Stimulated activated CD4-positive, alpha-beta T cell treated with anti-CD3 and anti-CD28 coated beads, TNF-alpha, amount 100 ng/mL, for 48 hours (primary cell): Measurements from ENCODE around the gene ARSJ.
"Not testable (repeated sequence)": the region's sequence is repeated elsewhere in the genome, so short reads cannot be mapped to it uniquely, and the experiment has no call there.

Experiments
- DNase-seq, 3 donors: peaks; one replicate each; pipeline ENCODE4 v3.0.0-alpha.2; 2020; ENCODE audit warnings: low read depth in 3 of 3

The ARSJ gene

DNA sequence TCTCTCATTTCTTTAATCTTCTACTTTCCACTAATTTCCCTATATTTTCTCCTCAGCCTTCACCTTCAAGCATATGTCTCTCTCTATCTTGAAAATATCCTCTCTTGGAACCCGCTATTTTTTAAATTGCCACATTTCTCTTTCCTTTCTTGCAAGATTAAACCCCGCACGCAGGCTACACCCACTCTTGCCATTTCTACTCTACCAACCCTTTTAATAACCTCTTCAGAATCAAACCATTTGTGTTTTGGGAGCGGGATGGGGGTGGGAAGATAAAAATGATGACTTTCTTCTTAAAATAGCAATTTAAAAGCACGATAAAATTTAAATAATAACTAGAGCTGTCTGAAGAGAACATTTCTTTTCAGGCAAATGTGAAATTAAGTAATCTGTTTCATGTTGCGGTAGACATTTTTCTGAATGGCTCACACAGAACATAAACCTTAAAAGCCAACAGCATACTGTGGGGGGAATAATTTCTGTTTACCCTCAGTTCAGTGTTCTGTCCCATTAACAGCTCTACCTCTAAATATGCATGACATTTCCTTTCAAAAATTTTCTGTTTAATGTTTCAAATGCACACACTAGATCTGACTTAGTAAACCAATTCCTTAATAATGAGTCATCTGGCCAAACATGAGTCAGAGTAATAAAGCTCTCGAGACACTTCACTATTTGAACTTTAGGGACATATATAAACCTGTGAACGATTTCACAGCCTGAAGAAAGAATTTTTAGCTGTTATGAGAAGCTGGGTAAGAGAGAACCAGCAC is 20.5 kb downstream of the ARSJ start:
- DNase-seq: no peak

DNA sequence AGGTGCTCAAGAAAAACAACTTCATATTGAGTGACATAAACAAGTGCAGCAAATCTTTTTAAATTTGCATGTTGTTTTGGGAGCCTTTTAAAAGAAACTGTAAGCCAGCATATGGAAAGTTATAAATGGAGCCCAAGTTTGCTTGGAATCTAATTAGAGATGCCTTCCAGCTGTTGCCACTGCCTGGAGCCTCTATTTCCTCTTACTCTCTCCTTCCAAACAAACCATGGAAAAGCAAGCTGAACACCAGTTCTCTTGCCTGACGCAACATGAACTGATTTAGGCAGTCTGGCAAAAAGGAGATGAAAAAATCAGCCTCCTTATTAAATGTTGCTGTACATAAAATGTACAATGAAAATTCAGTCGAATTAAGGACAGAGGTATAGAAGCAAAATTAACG is 21.5 kb downstream of the ARSJ start:
- DNase-seq: no peak

DNA sequence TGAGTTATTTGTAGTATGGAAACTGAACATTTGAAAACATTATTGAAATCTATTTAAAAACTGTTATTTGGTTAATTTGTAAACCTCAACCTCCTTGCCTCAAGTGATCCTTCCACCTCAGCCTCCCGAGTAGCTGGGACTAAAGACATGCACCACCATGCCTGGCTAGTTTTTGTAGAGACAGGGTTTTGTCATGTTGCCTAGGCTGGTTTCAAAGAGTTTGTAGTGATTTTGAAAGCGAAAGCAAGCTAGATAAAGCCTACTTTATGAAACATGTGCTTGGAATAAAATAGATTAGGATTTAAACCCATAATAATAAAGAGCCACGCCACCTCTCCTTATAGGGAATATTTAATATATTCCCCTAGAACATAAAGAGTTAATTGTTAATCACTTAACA is 23.5 kb downstream of the ARSJ start:
- DNase-seq: no peak

- DNase-seq: no peak
Observed at GRCh38 chr4:113955411-113955810, 24.0 kb downstream of the ARSJ start.

DNA sequence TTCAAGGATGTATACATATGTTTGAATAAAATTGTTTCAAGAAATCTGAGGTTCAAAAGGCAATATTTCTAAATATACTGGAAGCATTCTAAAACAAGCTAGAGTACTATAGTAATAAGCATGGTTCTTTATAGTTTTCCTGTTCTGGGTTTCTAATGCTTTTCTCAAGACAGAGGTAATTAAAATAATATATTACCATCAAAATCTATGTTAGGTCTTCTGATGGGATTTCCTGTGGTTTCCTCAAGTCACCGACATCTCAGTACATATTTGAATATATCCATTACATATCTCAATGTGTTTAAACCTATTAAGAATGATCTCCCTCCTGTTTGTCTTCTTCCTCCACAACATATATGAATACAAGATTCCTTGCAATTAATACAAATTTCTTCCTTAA is 25.6 kb downstream of the ARSJ start:
- no peak for DNase-seq

DNA sequence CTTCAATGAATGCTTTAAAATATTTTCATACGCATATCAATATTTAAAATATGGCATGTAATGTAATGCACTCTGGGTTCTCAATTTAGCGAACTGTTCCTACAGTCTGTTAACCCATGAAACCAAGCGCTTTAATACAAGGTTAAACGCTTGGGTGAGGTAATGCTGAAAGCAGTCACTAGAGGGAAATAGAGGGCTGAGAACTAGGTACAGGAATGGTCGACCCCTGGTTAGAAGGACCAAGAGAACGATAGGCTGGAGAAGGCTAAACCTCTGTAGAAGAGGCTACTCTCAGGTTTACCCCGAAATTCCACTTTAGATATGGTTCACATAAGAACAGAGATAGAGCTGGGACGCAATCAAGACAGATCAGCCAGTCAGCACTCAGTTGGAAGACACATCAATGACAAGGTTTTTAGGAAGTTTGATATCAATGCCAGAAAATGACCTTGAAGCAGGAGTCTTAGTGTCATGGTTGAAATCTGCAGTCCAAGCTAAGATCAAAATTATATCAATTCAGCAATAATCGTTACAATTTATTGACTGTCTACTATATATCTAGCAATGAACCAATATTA is 26.9 kb downstream of the ARSJ start:
- peak in 1 of 3 donors; percentile 14 for DNase-seq

- no peak for DNase-seq
Observed at GRCh38 chr4:113951263-113951662, 28.2 kb downstream of the ARSJ start.

GRCh38 chr4:113950207-113950606 is 29.2 kb downstream of the ARSJ start:
- DNase-seq: no peak

GRCh38 chr4:113947484-113947883 is 32.0 kb downstream of the ARSJ start:
- no peak for DNase-seq

- no peak for DNase-seq
Observed at GRCh38 chr4:113945906-113946305, 33.5 kb downstream of the ARSJ start.

DNA sequence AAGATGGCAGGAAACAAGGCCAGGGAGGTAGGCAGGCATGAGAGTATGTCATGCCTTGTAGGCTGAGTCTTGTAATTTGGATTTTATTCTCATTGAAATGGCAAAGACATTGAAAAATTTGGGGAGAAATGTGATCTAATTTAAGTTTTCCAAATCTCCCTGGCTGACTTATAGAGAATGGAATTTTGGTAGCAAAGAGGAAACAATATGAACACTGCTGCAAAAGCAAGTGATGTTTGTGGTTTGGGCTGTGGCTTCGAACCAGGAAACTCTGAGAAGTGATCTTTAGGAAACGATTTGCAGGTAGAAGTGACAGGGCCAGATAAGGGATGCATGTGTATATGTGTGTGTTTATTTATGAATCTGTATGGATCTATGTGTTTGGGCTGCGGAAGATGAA is 35.6 kb downstream of the ARSJ start:
- DNase-seq: no peak

DNA sequence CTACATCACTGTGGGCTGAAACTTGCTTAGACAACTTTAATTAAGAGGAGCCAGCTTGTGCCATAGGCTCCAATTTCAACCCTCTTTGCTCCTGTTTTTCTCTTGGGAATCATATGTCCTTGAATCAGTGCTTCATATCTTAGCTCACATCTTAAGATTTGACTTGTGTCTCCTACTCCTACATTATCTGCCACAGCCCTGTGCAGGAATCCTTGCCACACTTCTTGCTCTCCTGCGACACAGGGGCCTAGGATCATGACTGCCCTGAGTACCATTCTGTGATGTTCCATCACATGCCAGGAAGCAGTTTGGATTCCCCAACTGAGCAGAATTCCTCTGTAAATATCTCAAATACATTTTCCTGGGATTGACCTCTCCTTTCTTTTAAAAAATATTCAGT is 36.4 kb downstream of the ARSJ start:
- DNase-seq: no peak

- no peak for DNase-seq
Observed at GRCh38 chr4:113941836-113942235, 37.6 kb downstream of the ARSJ start.

- not testable (repeated sequence) for DNase-seq
Observed at GRCh38 chr4:113940103-113940502, 39.3 kb downstream of the ARSJ start.

GRCh38 chr4:113935190-113935589 is 44.3 kb downstream of the ARSJ start:
- no peak for DNase-seq

DNA sequence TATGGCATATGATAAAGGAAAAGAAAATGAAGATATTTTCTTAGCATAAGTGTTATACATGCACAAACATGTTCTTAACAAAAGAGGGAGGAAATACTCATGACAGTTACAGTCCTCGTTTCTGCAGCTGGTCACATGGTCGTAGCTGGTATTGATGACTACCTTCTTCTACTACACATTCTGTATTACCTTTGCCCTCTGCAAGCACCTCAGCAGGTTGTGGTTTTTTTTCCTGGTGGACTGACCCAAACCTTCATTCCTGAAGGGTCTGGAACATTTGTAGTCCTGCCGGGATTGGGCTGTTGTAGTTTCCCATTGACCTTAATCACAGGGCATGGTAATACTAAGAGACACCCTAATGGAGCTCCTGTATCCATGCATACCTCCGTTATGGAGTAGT is 54.7 kb downstream of the ARSJ start:
- DNase-seq: not testable (repeated sequence)

- no peak for DNase-seq
Observed at GRCh38 chr4:113921089-113921794, 58.2 kb downstream of the ARSJ start.

DNA sequence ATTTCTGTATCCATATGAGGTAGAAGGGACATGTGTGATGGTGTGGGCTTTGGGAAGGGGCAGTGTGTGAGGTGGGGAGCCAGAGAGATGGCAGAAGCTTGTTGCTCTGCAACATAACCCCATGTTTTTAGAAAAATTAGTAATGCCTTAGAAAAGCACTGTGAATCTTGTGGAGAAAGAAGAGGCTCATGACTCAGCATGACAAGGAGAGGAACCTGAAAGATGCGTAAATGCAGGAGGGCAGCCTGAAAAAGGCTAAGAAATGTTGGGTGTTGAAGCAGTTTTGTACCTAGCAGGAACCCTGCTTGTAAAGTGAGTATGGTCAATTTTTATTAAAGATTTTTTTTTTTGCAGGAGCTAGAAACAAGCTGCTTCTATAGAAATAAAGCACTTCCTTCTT is 59.8 kb downstream of the ARSJ start:
- no peak for DNase-seq

- no peak for DNase-seq
Observed at GRCh38 chr4:113919145-113919544, 60.3 kb downstream of the ARSJ start.

- DNase-seq: no peak
Observed at GRCh38 chr4:113908829-113909228, 70.6 kb downstream of the ARSJ start.

DNA sequence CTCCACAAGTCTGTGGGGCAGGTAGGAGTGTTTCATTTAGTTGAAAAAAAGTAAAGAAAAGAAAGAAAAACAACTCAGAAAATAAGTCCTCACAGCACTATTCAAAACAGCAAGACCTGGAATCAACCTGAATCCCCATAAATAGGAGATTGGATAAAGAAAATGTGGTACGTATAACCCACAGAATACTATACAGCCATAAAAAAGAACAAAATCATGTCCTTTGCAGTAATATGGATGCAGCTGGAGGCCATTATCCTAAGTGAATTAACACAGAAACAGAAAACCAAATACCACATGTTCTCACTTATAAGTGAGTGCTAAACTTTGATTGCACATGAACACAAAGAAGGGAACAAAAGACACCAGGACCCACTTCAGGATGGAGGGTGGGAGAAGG is 71.9 kb downstream of the ARSJ start:
- DNase-seq: no peak

GRCh38 chr4:113905301-113905700 is 74.1 kb downstream of the ARSJ start:
- DNase-seq: no peak

DNA sequence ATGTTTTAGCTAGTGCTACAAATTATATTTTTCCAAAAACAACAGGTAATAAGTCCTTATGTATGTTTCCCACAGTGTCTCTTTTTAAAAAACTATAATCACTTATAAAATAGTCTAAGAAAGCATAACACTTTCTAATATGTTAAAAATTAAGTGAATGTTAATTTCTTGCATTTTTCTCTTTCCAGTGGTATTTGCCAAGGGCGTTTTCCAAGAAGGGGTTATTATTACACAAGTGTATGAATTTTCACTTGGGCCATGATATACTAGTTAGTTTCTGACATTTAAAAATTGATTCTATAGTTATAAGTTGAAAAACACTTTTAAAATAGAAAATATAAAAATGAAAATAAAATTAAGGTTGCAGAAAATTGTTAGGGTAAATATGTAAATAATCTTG is 74.6 kb downstream of the ARSJ start:
- DNase-seq: no peak
